Measurements from ENCODE around the gene NSUN6.
A peak's percentile ranks its signal among the peaks of the same experiment; 100 is the strongest.
"Not testable (repeated sequence)": the region's sequence is repeated elsewhere in the genome, so short reads cannot be mapped to it uniquely, and the experiment has no call there.

The NSUN6 gene

DNA sequence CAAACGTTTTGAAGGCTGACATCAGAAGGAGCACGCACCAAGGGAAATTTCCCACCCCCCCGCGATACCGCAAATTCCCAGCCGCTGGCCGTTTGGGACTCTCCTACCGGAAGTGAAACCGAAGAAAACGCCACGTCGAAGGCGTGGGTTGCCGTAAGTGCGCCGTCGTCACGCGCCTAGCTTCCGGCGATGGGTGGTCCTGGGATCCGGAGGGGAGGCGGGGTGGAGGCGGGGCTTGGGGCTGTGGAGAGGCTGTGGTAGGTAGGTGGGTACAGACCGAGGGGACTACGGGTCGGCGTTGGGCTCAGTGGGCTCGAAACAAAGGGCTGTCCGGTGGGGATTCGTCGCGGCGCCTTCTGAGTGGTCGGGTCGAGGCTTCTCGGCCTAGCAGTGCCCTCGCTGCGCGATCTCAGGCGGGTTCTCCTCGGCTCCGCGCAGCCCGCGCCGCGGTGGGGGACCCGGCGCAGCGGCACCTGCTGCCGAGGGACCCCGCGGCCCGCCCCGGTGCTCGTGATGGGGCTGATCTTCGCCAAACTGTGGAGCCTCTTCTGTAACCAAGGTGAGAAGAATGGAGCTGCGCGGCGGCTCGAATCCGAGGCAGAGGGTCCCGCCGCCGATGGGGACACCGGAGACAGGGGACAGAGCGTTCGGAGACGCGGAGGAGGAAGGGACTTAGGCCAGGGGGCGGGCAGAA is 7.9 kb upstream of the NSUN6 start, which contains the start of gene ARL5B:
Gene ARL5B (plus strand): TSS at position 307 of the 694 bp plus-strand sequence. CDS start 207 bp downstream, at position 514.
- H3K4me1 ChIP-seq (ENCODE audit: control insufficient read depth, insufficient read depth, low read length): peaks cover 25% of the 10 kb centered on the region
- peak within 1 kb of the TSS; percentile 98 for H3K4me3 ChIP-seq (ENCODE audit: low read depth, low read length)
- H3K9me3 ChIP-seq (ENCODE audit: control insufficient read depth, insufficient read depth, low read length): no peaks in the 10 kb centered on the region
- peak within 1 kb of the TSS; percentile 92 for H3K27ac ChIP-seq (ENCODE audit: low read depth, low read length)
- no peaks in the 10 kb centered on the region for H3K27me3 ChIP-seq (ENCODE audit: control insufficient read depth, insufficient read depth, low read length)
- H3K36me3 ChIP-seq (ENCODE audit: control insufficient read depth, insufficient read depth, low read length): no peaks in the 10 kb centered on the region; the same call in 1 of the 2 replicates
- peak within 1 kb of the TSS; percentile 95 for H3K9ac ChIP-seq (ENCODE audit: low read depth, low read length)

DNA sequence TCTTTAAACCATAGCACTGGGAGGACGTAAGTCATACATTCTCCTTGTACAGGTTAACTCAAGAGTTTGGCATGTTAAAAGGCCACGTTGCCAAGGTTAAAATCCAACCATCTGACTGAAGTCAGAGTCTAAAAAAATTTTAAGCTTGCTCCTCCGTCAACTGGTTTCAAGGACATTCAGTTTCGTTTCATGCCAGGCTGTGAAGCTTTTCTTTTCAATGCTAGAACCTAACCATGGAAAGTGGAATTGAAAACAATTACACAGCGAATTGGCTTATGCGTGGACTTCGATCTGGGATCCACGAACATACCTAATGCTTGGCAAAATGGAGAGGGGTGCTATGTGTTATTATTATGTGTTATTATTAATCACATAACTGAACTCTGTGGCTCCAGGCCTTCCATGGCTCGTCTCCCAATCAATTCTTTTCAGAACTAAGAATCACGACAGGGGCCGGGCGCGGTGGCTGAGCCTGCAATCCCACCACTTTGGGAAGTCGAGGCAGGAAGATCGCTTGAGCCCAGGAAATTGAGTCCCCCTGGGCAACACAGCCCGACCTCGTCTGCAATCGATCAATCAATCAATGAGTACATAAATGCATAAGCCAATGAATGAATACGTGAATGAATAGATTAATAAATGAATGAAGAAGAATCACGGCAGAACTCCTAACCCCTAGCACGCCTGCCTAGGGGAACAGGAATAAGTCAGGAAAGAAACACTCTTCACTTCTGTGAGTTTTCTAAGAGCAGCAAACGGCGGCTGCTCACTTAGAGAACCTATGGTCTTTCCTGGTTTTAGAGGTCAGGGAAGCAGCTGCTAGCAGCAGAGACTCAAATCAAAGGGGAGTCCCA is 7.1 kb upstream of the NSUN6 start:
- H3K4me3 ChIP-seq (ENCODE audit: low read depth, low read length): peak overlapping the region; percentile 98
- H3K36me3 ChIP-seq (ENCODE audit: control insufficient read depth, insufficient read depth, low read length): no peaks in the 10 kb centered on the region; the same call in 1 of the 2 replicates
- H3K9ac ChIP-seq (ENCODE audit: low read depth, low read length): peak overlapping the region; percentile 76
- peak overlapping the region; percentile 88 for H3K27ac ChIP-seq (ENCODE audit: low read depth, low read length)
- H3K9me3 ChIP-seq (ENCODE audit: control insufficient read depth, insufficient read depth, low read length): no peaks in the 10 kb centered on the region
- H3K4me1 ChIP-seq (ENCODE audit: control insufficient read depth, insufficient read depth, low read length): peaks cover 25% of the 10 kb centered on the region
- no peaks in the 10 kb centered on the region for H3K27me3 ChIP-seq (ENCODE audit: control insufficient read depth, insufficient read depth, low read length)

DNA sequence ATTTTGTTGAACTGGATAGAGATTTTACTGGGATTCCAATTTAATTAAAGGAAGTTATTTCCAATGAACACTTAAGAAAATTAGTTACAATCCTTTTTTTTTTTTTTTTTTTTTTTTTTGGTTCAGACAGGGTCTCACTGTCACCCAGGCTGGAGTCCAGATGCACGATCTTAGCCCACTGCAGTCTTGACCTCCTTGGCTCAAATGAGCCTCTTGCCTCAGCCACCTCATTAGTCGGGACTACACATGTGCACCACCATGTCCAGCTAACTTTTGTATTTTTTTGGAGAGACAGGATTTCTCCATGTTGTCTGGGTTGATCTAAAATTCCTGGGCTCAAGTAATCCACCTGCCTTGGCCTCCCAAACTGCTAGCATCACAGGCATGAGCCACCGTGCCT is 5.3 kb upstream of the NSUN6 start:
- H3K27me3 ChIP-seq (ENCODE audit: control insufficient read depth, insufficient read depth, low read length): no peaks in the 10 kb centered on the region
- no peaks in the 10 kb centered on the region for H3K9me3 ChIP-seq (ENCODE audit: control insufficient read depth, insufficient read depth, low read length)
- no peak overlapping the region for H3K9ac ChIP-seq (ENCODE audit: low read depth, low read length)
- H3K4me3 ChIP-seq (ENCODE audit: low read depth, low read length): no peak overlapping the region
- H3K27ac ChIP-seq (ENCODE audit: low read depth, low read length): no peak overlapping the region
- no peaks in the 10 kb centered on the region for H3K36me3 ChIP-seq (ENCODE audit: control insufficient read depth, insufficient read depth, low read length)
- peaks cover 20% of the 10 kb centered on the region for H3K4me1 ChIP-seq (ENCODE audit: control insufficient read depth, insufficient read depth, low read length)

DNA sequence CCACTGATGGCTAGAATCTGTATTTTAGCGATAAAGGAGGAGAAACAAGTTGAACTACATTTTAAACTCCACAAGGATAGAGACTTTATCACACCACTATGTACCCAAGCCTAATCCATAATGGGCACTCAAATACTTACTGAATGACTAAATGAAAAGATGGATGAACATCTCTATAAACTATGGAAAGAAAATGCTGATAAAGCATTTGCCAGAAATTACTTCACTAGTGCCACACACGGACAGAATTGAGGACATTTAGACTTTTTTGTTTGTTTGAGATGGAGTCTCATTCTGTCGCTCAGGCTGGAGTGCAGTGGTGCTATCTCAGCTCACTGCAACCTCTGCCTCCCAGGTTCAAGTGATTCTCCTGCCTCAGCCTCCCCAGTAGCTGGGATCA is 1.7 kb upstream of the NSUN6 start:
- H3K9ac ChIP-seq (ENCODE audit: low read depth, low read length): no peak overlapping the region
- H3K27ac ChIP-seq (ENCODE audit: low read depth, low read length): no peak overlapping the region
- peaks cover 3% of the 10 kb centered on the region for H3K36me3 ChIP-seq (ENCODE audit: control insufficient read depth, insufficient read depth, low read length)

DNA sequence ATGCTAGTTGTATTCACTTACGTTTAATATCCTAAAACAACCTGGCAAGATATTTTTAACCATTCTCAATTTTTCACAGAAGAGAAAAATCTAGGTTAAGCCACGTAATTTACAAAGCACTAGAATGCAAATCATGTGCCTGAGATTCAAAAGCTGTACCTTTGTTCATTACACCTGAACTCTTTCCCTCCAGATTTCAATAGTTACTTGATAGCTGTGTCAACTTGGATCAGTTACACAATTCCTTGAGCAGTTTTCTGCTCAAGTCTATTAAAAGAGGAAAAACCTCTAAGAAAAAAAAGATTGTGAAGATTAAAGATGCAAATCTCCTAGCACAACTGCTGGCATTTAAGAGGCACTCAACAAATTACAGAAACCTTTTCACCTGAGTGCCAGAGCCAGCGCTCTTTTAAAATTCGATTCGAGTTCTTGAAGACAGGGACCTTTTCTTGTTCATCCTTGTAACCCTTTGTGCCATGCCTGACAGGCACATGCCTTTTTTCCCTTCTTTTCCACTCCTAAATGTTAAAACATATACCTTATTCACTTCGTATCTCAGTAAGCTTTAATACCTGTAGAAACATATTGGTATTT is 886 bp downstream of the NSUN6 start:
- peak overlapping the region; percentile 74 for H3K27ac ChIP-seq (ENCODE audit: low read depth, low read length)
- H3K4me1 ChIP-seq (ENCODE audit: control insufficient read depth, insufficient read depth, low read length): peaks cover 7% of the 10 kb centered on the region; the same call in 1 of the 2 replicates
- H3K27me3 ChIP-seq (ENCODE audit: control insufficient read depth, insufficient read depth, low read length): no peaks in the 10 kb centered on the region
- H3K4me3 ChIP-seq (ENCODE audit: low read depth, low read length): peak overlapping the region; percentile 99
- peaks cover 20% of the 10 kb centered on the region for H3K36me3 ChIP-seq (ENCODE audit: control insufficient read depth, insufficient read depth, low read length)
- H3K9me3 ChIP-seq (ENCODE audit: control insufficient read depth, insufficient read depth, low read length): no peaks in the 10 kb centered on the region
- H3K9ac ChIP-seq (ENCODE audit: low read depth, low read length): peak overlapping the region; percentile 78

More for the DNA sequence above, 1.7 kb upstream of the NSUN6 start:
- Histone ChIP-seq H3K9me3 (ENCODE audit: control insufficient read depth, insufficient read depth, low read length) (no peaks in the 10 kb centered on the region), H3K27me3 (ENCODE audit: control insufficient read depth, insufficient read depth, low read length) (no peaks in the 10 kb centered on the region), H3K4me1 (ENCODE audit: control insufficient read depth, insufficient read depth, low read length) (peaks cover 9% of the 10 kb centered on the region), H3K4me3 (ENCODE audit: low read depth, low read length) (no peak overlapping the region)

DNA sequence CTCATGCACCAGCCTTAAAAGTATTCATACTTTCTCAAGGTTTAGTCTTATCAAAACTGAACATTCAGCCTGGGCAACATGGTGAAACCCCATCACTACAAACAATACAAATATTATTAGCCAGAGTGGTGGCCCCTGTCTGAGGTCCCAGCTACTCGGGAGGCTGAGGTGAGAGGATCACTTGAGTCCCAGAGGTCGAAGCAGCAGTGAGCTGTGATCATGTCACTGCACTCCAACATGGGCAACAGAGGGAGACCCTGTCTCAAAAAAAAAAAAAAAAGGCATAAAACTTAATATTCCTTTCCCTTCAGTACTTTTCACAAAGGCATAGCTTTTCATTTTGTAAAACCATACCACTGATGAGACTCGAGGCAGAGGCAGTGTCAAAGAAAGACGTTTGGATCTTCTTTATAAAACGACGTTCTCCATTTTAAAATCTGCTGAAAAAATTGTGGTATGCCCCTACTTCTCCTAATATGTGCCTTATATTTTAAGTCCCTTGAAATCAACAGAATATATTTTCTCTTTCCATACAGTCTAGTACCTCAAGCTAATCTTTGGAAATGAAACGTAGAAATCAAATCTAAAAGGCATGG is 1.9 kb downstream of the NSUN6 start:
- Histone ChIP-seq H3K9ac (ENCODE audit: low read depth, low read length) (no peak overlapping the region), H3K9me3 (ENCODE audit: control insufficient read depth, insufficient read depth, low read length) (no peaks in the 10 kb centered on the region), H3K36me3 (ENCODE audit: control insufficient read depth, insufficient read depth, low read length) (peaks cover 25% of the 10 kb centered on the region), H3K4me1 (ENCODE audit: control insufficient read depth, insufficient read depth, low read length) (peaks cover 7% of the 10 kb centered on the region; the same call in 1 of the 2 replicates), H3K4me3 (ENCODE audit: low read depth, low read length) (peak overlapping the region; percentile 99), H3K27ac (ENCODE audit: low read depth, low read length) (no peak overlapping the region), H3K27me3 (ENCODE audit: control insufficient read depth, insufficient read depth, low read length) (no peaks in the 10 kb centered on the region)

DNA sequence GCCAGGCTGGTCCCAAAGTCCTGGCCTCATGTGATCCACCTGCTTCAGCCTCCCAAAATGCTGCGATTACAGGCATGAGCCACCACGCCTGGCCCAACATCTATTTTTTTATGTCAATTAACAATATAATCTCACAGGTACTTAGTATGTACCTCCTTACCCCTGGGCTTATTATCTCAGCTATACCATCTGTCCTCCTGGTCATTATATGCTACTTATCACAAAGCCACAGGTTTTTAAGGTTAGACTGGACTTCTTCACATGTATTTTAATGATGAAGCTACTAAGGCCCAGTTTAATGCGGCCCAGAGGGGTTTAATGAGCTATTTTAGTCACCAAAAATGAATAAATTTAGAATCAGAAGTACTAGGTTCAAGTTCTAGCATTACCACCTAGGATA is 3.4 kb downstream of the NSUN6 start:
- Histone ChIP-seq H3K4me1 (ENCODE audit: control insufficient read depth, insufficient read depth, low read length) (peaks cover 7% of the 10 kb centered on the region; the same call in 1 of the 2 replicates), H3K4me3 (ENCODE audit: low read depth, low read length) (no peak overlapping the region), H3K27me3 (ENCODE audit: control insufficient read depth, insufficient read depth, low read length) (no peaks in the 10 kb centered on the region), H3K36me3 (ENCODE audit: control insufficient read depth, insufficient read depth, low read length) (peaks cover 25% of the 10 kb centered on the region), H3K9ac (ENCODE audit: low read depth, low read length) (no peak overlapping the region), H3K27ac (ENCODE audit: low read depth, low read length) (no peak overlapping the region), H3K9me3 (ENCODE audit: control insufficient read depth, insufficient read depth, low read length) (no peaks in the 10 kb centered on the region)

DNA sequence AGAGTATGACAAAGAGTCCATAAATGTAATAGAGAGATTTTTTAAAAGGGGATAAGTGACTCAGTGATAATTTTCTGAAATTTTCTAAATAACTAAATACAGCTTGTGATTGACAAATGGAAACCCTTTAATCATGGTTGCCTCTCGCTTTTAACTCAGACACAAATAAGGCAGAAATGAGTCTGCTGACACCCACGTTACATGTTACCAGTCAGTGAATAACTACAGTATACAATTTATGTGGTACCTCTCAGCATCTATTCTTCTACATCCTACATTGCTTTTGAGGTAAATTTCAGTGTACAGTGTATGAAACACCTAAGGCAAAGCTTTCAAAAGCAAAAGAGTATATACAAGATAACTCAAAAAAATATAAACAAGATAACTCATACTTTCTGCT is 4.2 kb downstream of the NSUN6 start:
- no peak overlapping the region for H3K4me3 ChIP-seq (ENCODE audit: low read depth, low read length)

DNA sequence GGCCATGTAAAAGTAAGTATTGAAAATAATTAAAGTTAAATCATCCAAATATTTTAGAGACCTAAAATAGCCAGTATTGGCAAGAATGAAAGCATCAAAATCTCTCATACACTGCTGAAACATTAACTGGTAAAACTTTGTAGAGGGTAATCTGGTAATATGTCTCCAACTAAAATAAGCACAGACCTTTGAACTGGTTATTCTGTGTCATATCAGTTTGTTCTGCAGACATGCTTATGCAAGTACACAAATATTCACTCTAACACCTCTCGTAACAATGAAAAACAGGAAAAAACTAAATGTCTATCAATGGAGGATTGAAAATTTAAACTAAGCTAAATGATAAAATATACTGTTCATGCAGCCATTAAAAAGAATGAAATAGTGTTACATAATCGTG is 11.7 kb downstream of the NSUN6 start:
- H3K9ac ChIP-seq (ENCODE audit: low read depth, low read length); H3K9me3 ChIP-seq (ENCODE audit: control insufficient read depth, insufficient read depth, low read length); H3K4me3 ChIP-seq (ENCODE audit: low read depth, low read length): not testable (repeated sequence)

More for the DNA sequence above, 4.2 kb downstream of the NSUN6 start:
- Histone ChIP-seq H3K9me3 (ENCODE audit: control insufficient read depth, insufficient read depth, low read length) (no peaks in the 10 kb centered on the region), H3K27ac (ENCODE audit: low read depth, low read length) (no peak overlapping the region), H3K9ac (ENCODE audit: low read depth, low read length) (no peak overlapping the region), H3K36me3 (ENCODE audit: control insufficient read depth, insufficient read depth, low read length) (peaks cover 25% of the 10 kb centered on the region), H3K27me3 (ENCODE audit: control insufficient read depth, insufficient read depth, low read length) (no peaks in the 10 kb centered on the region), H3K4me1 (ENCODE audit: control insufficient read depth, insufficient read depth, low read length) (peaks cover 7% of the 10 kb centered on the region; the same call in 1 of the 2 replicates)

DNA sequence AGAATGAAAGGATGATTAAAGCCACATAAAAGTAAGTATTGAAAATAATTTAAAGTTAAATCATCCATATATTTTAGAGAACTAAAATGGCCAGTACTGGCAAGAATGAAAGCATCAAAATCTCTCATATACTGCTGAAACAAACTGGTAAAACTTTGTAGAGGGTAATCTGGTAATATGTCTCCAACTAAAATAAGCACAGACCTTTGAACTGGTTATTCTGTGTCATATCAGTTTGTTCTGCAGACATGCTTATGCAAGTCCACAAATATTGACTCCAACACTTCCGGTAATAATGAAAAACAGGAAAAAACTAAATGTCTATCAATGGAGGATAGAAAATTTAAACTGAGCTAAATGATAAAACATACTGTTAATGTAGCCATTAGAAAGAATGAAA is 14.0 kb downstream of the NSUN6 start:
- H3K4me3 ChIP-seq (ENCODE audit: low read depth, low read length); H3K4me1 ChIP-seq (ENCODE audit: control insufficient read depth, insufficient read depth, low read length); H3K36me3 ChIP-seq (ENCODE audit: control insufficient read depth, insufficient read depth, low read length); H3K9me3 ChIP-seq (ENCODE audit: control insufficient read depth, insufficient read depth, low read length); H3K9ac ChIP-seq (ENCODE audit: low read depth, low read length); H3K27ac ChIP-seq (ENCODE audit: low read depth, low read length); H3K27me3 ChIP-seq (ENCODE audit: control insufficient read depth, insufficient read depth, low read length): not testable (repeated sequence)

More for the DNA sequence above, 11.7 kb downstream of the NSUN6 start:
- H3K27ac ChIP-seq (ENCODE audit: low read depth, low read length); H3K27me3 ChIP-seq (ENCODE audit: control insufficient read depth, insufficient read depth, low read length); H3K4me1 ChIP-seq (ENCODE audit: control insufficient read depth, insufficient read depth, low read length); H3K36me3 ChIP-seq (ENCODE audit: control insufficient read depth, insufficient read depth, low read length): not testable (repeated sequence)
